GM19468 (cell line): ENCODE data around the gene LINC01488.

Experiments used
- ATAC-seq: cut with Tn5 transposase; IDR thresholded peaks from one replicate; pipeline ENCODE4 v1.9.1; 2021; ENCODE audit warnings: mild to moderate bottlenecking, moderate library complexity, moderate number of reproducible peaks; ENCODE audit not compliant: unreplicated experiment; ENCODE audit errors: extremely low read depth

LINC01488 gene

GRCh38 chr11:69489031-69489745 lies 7.7 kb downstream of the LINC01488 start:
- ATAC-seq: no peak

GRCh38 chr11:69489746-69490365 lies 8.4 kb downstream of the LINC01488 start:
- no peak for ATAC-seq

GRCh38 chr11:69490516-69490915 lies 9.1 kb downstream of the LINC01488 start:
- no peak for ATAC-seq

GRCh38 chr11:69491071-69492031 lies 9.9 kb downstream of the LINC01488 start:
- no peak for ATAC-seq

- no peak for ATAC-seq
These were observed 10.9 kb downstream of the LINC01488 start for GRCh38 chr11:69492201-69492991.

GRCh38 chr11:69493931-69494821 lies 12.7 kb downstream of the LINC01488 start:
- no peak for ATAC-seq

GRCh38 chr11:69494851-69495250 lies 13.4 kb downstream of the LINC01488 start:
- no peak for ATAC-seq

- ATAC-seq: no peak
These were observed 14.2 kb downstream of the LINC01488 start for GRCh38 chr11:69495441-69496201.

- no peak for ATAC-seq
These were observed 14.7 kb downstream of the LINC01488 start for GRCh38 chr11:69496202-69496557.

GRCh38 chr11:69496631-69497220 lies 15.3 kb downstream of the LINC01488 start:
- no peak for ATAC-seq

- no peak for ATAC-seq
These were observed 15.8 kb downstream of the LINC01488 start for GRCh38 chr11:69497221-69497787.

- ATAC-seq: no peak
These were observed 17.2 kb downstream of the LINC01488 start for GRCh38 chr11:69498614-69499175.

GRCh38 chr11:69499186-69499917 lies 17.9 kb downstream of the LINC01488 start:
- no peak for ATAC-seq

GRCh38 chr11:69499918-69500284 lies 18.4 kb downstream of the LINC01488 start:
- no peak for ATAC-seq

- no peak for ATAC-seq
These were observed 19.0 kb downstream of the LINC01488 start for GRCh38 chr11:69500285-69501120.

- no peak for ATAC-seq
These were observed 19.6 kb downstream of the LINC01488 start for GRCh38 chr11:69501121-69501489.
